Activated naive CD8-positive, alpha-beta T cell treated with anti-CD3 and anti-CD28 coated beads, Interleukin-2, amount 10 ng/mL, durations not matched to agents 7 days and 5 days (primary cell): ENCODE results near the gene ATP5F1D. TPM values are rescaled to one million over a fixed set of nuclear protein-coding genes. Genes with fewer than 3 reads are reported as not detected.
"Not testable (repeated sequence)": the region's sequence is repeated elsewhere in the genome, so short reads cannot be mapped to it uniquely, and the experiment has no call there.

Source experiments
- ATAC-seq: fragments of 150-1000 bp; cut with Tn5 transposase; one replicate; pipeline ENCODE4 v1.10.0; 2021; ENCODE audit warnings: low read depth, moderate library complexity
- POLR2A ChIA-PET: fragments of 350-600 bp; sonication (Branson Sonifier 250); formaldehyde crosslinking; loops from one replicate; lab custom pipeline; 2021; ENCODE audit warnings: antibody characterized with exemption; lab: Charles Lee
- DNase-seq: peaks from one replicate; pipeline ENCODE4 v3.0.0; 2021
- H3K27ac Mint-ChIP-seq: one replicate; pipeline ENCODE4 v1.8.0; 2022; ENCODE audit warnings: mild to moderate bottlenecking, mixed read lengths
- H3K27me3 Mint-ChIP-seq: one replicate; pipeline ENCODE4 v1.8.0; 2022; ENCODE audit warnings: mild to moderate bottlenecking, moderate library complexity, mixed read lengths
- H3K36me3 Mint-ChIP-seq: one replicate; pipeline ENCODE4 v1.8.0; 2021; ENCODE audit warnings: mild to moderate bottlenecking, mixed read lengths
- H3K4me1 Mint-ChIP-seq: one replicate; pipeline ENCODE4 v1.8.0; 2021; ENCODE audit warnings: mixed read lengths
- H3K4me3 Mint-ChIP-seq: one replicate; pipeline ENCODE4 v1.8.0; 2022; ENCODE audit warnings: mild to moderate bottlenecking, moderate library complexity, mixed read lengths
- H3K9me3 Mint-ChIP-seq: one replicate; pipeline ENCODE4 v1.8.0; 2021; ENCODE audit warnings: mixed read lengths
- total RNA-seq, 2 experiments: library from RNA; stranded (reverse); gene quantifications; one replicate each; pipeline ENCODE4 v1.2.3, GENCODE V29; 2021

ATP5F1D gene
- 100 to 1,000 TPM; 157 to 161 TPM for total RNA-seq

GRCh38 chr19:1241417-1242095 lies at the start of gene ATP5F1D:
ATP5F1D (plus strand) TSS chr19:1241751; CDS start chr19:1241851, 100 bp downstream.
- peak within 1 kb of the TSS; percentile 93 for H3K27ac Mint-ChIP-seq
- DNase-seq (peak; percentile 92), ATAC-seq (peak; percentile 75)
- H3K4me3 Mint-ChIP-seq: peak within 1 kb of the TSS; percentile 85
- POLR2A ChIA-PET: interaction anchor here (0.5 to 7.7 kb wide), 6 partner anchors 11 to 576 kb away, joined by 3 to 385 read pairs (median 4); partner anchors contain the start of genes CIRBP and FAM174C
- no peaks in the 10 kb centered on the region for H3K36me3 Mint-ChIP-seq
- H3K4me1 Mint-ChIP-seq: peaks cover 24% of the 10 kb centered on the region
- H3K9me3 Mint-ChIP-seq: no peaks in the 10 kb centered on the region
- H3K27me3 Mint-ChIP-seq: peaks cover 15% of the 10 kb centered on the region

GRCh38 chr19:1199531-1199930 lies 42.0 kb upstream of the ATP5F1D start:
- H3K4me3 Mint-ChIP-seq: no peak overlapping the region
- DNase-seq: no peak
- H3K27me3 Mint-ChIP-seq: no peaks in the 10 kb centered on the region
- no peaks in the 10 kb centered on the region for H3K9me3 Mint-ChIP-seq
- no peak overlapping the region for H3K27ac Mint-ChIP-seq
- no peaks in the 10 kb centered on the region for H3K36me3 Mint-ChIP-seq
- POLR2A ChIA-PET: interaction anchor here (1.1 kb wide), 1 partner anchor 67 kb away, joined by 3 read pairs; no protein-coding TSS in a partner anchor
- ATAC-seq: no peak
- H3K4me1 Mint-ChIP-seq: peaks cover 10% of the 10 kb centered on the region

- not testable (repeated sequence) for ATAC-seq, H3K4me3 Mint-ChIP-seq, H3K36me3 Mint-ChIP-seq, DNase-seq, H3K9me3 Mint-ChIP-seq, H3K27me3 Mint-ChIP-seq, H3K27ac Mint-ChIP-seq
- H3K4me1 Mint-ChIP-seq: peaks cover 11% of the 10 kb centered on the region
- POLR2A ChIA-PET: interaction anchor here (1.4 kb wide), 1 partner anchor 13 kb away, joined by 3 read pairs; no protein-coding TSS in a partner anchor
These were observed 40.9 kb upstream of the ATP5F1D start for GRCh38 chr19:1200614-1201013.

- Mint-ChIP-seq H3K4me3 (peak within 1 kb of the TSS; percentile 97), H3K36me3 (peaks cover 10% of the 10 kb centered on the region), H3K27ac (peak within 1 kb of the TSS; percentile 91), H3K4me1 (peaks cover 21% of the 10 kb centered on the region), H3K9me3 (no peaks in the 10 kb centered on the region), H3K27me3 (no peaks in the 10 kb centered on the region)
- POLR2A ChIA-PET: no interaction called here
- peak; percentile 100 for DNase-seq
- peak; percentile 96 for ATAC-seq
These were observed 36.1 kb upstream of the ATP5F1D start, which contains the start of gene STK11 for GRCh38 chr19:1205114-1206099. STK11 (plus strand) TSS chr19:1205778; CDS start chr19:1206914, 1,136 bp downstream.

- POLR2A ChIA-PET: no interaction called here
- ATAC-seq (no peak), DNase-seq (peak; percentile 55)
- no peaks in the 10 kb centered on the region for H3K9me3 Mint-ChIP-seq
- H3K27me3 Mint-ChIP-seq: no peaks in the 10 kb centered on the region
- H3K36me3 Mint-ChIP-seq: peaks cover 10% of the 10 kb centered on the region
- peak overlapping the region; percentile 91 for H3K27ac Mint-ChIP-seq
- H3K4me3 Mint-ChIP-seq: peak overlapping the region; percentile 97
- peaks cover 24% of the 10 kb centered on the region for H3K4me1 Mint-ChIP-seq
These were observed 35.2 kb upstream of the ATP5F1D start for GRCh38 chr19:1206150-1206863.

- Mint-ChIP-seq H3K4me3 (peak overlapping the region; percentile 97), H3K4me1 (peaks cover 27% of the 10 kb centered on the region), H3K36me3 (peaks cover 13% of the 10 kb centered on the region), H3K27ac (peak overlapping the region; percentile 91), H3K9me3 (no peaks in the 10 kb centered on the region), H3K27me3 (no peaks in the 10 kb centered on the region)
- POLR2A ChIA-PET: no interaction called here
- peak; percentile 1 for ATAC-seq
- peak; percentile 62 for DNase-seq
These were observed 34.6 kb upstream of the ATP5F1D start for GRCh38 chr19:1206864-1207450.

- peaks cover 19% of the 10 kb centered on the region for H3K36me3 Mint-ChIP-seq
- H3K4me1 Mint-ChIP-seq: peaks cover 25% of the 10 kb centered on the region
- H3K4me3 Mint-ChIP-seq, H3K9me3 Mint-ChIP-seq, POLR2A ChIA-PET, H3K27ac Mint-ChIP-seq, H3K27me3 Mint-ChIP-seq, DNase-seq, ATAC-seq: not testable (repeated sequence)
These were observed 32.7 kb upstream of the ATP5F1D start for GRCh38 chr19:1208830-1209229.

- no peaks in the 10 kb centered on the region for H3K9me3 Mint-ChIP-seq
- no peaks in the 10 kb centered on the region for H3K27me3 Mint-ChIP-seq
- POLR2A ChIA-PET: no interaction called here
- H3K36me3 Mint-ChIP-seq: peaks cover 21% of the 10 kb centered on the region
- peaks cover 27% of the 10 kb centered on the region for H3K4me1 Mint-ChIP-seq
- ATAC-seq: no peak
- no peak overlapping the region for H3K27ac Mint-ChIP-seq
- no peak for DNase-seq
- no peak overlapping the region for H3K4me3 Mint-ChIP-seq
These were observed 31.4 kb upstream of the ATP5F1D start for GRCh38 chr19:1210227-1210538.

GRCh38 chr19:1211494-1212234 lies 29.9 kb upstream of the ATP5F1D start:
- POLR2A ChIA-PET: interaction anchor here (0.5 kb wide), 1 partner anchor 122 kb away, joined by 8 read pairs; no protein-coding TSS in a partner anchor
- DNase-seq (no peak), ATAC-seq (no peak)
- Mint-ChIP-seq H3K4me3 (no peak overlapping the region), H3K27me3 (no peaks in the 10 kb centered on the region), H3K9me3 (no peaks in the 10 kb centered on the region), H3K36me3 (peaks cover 19% of the 10 kb centered on the region), H3K27ac (peak overlapping the region; percentile 54), H3K4me1 (peaks cover 27% of the 10 kb centered on the region)

- peak overlapping the region; percentile 96 for H3K27ac Mint-ChIP-seq
- H3K4me1 Mint-ChIP-seq: peaks cover 22% of the 10 kb centered on the region
- peak overlapping the region; percentile 79 for H3K4me3 Mint-ChIP-seq
- POLR2A ChIA-PET: interaction anchor here (1.0 to 1.5 kb wide), 6 partner anchors 13 to 186 kb away, joined by 3 to 9 read pairs (median 3); partner anchors contain the start of genes ATP5F1D and CIRBP
- ATAC-seq (peak; percentile 83), DNase-seq (peak; percentile 52)
- no peaks in the 10 kb centered on the region for H3K27me3 Mint-ChIP-seq
- no peaks in the 10 kb centered on the region for H3K9me3 Mint-ChIP-seq
- H3K36me3 Mint-ChIP-seq: peaks cover 12% of the 10 kb centered on the region
These were observed 27.9 kb upstream of the ATP5F1D start for GRCh38 chr19:1213391-1214286.

GRCh38 chr19:1214299-1214861 lies 27.2 kb upstream of the ATP5F1D start:
- Mint-ChIP-seq H3K27ac (peak overlapping the region; percentile 96), H3K36me3 (peaks cover 12% of the 10 kb centered on the region), H3K4me1 (peaks cover 22% of the 10 kb centered on the region), H3K27me3 (no peaks in the 10 kb centered on the region), H3K9me3 (no peaks in the 10 kb centered on the region), H3K4me3 (peak overlapping the region; percentile 79)
- DNase-seq: no peak
- POLR2A ChIA-PET: interaction anchor here (1.0 to 1.5 kb wide), 6 partner anchors 14 to 187 kb away, joined by 3 to 9 read pairs (median 3); partner anchors contain the start of genes ATP5F1D and CIRBP
- ATAC-seq: no peak
